Pulmonary artery endothelial cell (primary cell): ENCODE results near the gene USP47. TPM values are rescaled to one million over a fixed set of nuclear protein-coding genes. Genes with fewer than 3 reads are reported as not detected.

Source experiments
- DNase-seq: peaks from one replicate; pipeline ENCODE4 v3.0.0-alpha.2; 2011; ENCODE audit warnings: low read depth, low spot score
- total RNA-seq: library from RNA; depleted of rRNA; stranded (reverse); fragments of >200 nt; gene quantifications from 2 replicates; pipeline ENCODE4 v1.2.3, GENCODE V29; 2014

Gene USP47
- total RNA-seq, 1 donor from 2014 or later: 73.3 TPM

- peak; percentile 65 for DNase-seq
Measured at GRCh38 chr11:11998091-11998781, 156.5 kb downstream of the USP47 start.

GRCh38 chr11:12001186-12001585, 159.4 kb downstream of the USP47 start:
- no peak for DNase-seq

- no peak for DNase-seq
Measured at GRCh38 chr11:12003336-12003735, 161.6 kb downstream of the USP47 start.

- DNase-seq: no peak
Measured at GRCh38 chr11:12003815-12004214, 162.0 kb downstream of the USP47 start.

GRCh38 chr11:12005061-12005460, 163.3 kb downstream of the USP47 start:
- no peak for DNase-seq

GRCh38 chr11:12005476-12005875, 163.7 kb downstream of the USP47 start:
- DNase-seq: peak; percentile 58

GRCh38 chr11:12006552-12007229, 164.9 kb downstream of the USP47 start:
- DNase-seq: no peak

- no peak for DNase-seq
Measured at GRCh38 chr11:12007230-12007593, 165.4 kb downstream of the USP47 start.

GRCh38 chr11:12007769-12008737, 166.3 kb downstream of the USP47 start, which contains the start of gene DKK3:
Gene DKK3, minus strand, starts transcription at chr11:12008626. Its CDS starts 44 bp downstream, at chr11:12008582.
- no peak for DNase-seq

Other genes starting within 250 kb of the USP47 start
- gene GALNT18, start 220.0 kb upstream of the USP47 start, total RNA-seq: 0.53 and 1.7 TPM in 2 replicates
- 161 and 287 TPM in 2 replicates for gene DKK3, start 166.7 kb downstream of the USP47 start, total RNA-seq